HG02623 (cell line): ENCODE data around the gene INVS.
"Not testable (repeated sequence)": the region's sequence is repeated elsewhere in the genome, so short reads cannot be mapped to it uniquely, and the experiment has no call there.

Experiments
- ATAC-seq: cut with Tn5 transposase; IDR thresholded peaks from one replicate; pipeline ENCODE4 v1.9.1; 2021; ENCODE audit warnings: moderate library complexity; ENCODE audit not compliant: unreplicated experiment

INVS gene

GRCh38 chr9:100117316-100117715 is 18.3 kb downstream of the INVS start:
- ATAC-seq, result no peak

GRCh38 chr9:100120286-100120685 is 21.2 kb downstream of the INVS start:
- ATAC-seq, result no peak

- ATAC-seq, result no peak
Measured at GRCh38 chr9:100125236-100125635, 26.2 kb downstream of the INVS start.

- no peak for ATAC-seq
Measured at GRCh38 chr9:100125910-100126309, 26.9 kb downstream of the INVS start.

GRCh38 chr9:100126423-100126822 is 27.4 kb downstream of the INVS start:
- no peak for ATAC-seq

GRCh38 chr9:100129772-100130171 is 30.7 kb downstream of the INVS start:
- no peak for ATAC-seq

GRCh38 chr9:100131216-100131615 is 32.2 kb downstream of the INVS start:
- ATAC-seq, result no peak

- no peak for ATAC-seq
Measured at GRCh38 chr9:100131875-100132430, 32.9 kb downstream of the INVS start.

- ATAC-seq, result no peak
Measured at GRCh38 chr9:100134731-100135130, 35.7 kb downstream of the INVS start.

- not testable (repeated sequence) for ATAC-seq
Measured at GRCh38 chr9:100136799-100137198, 37.8 kb downstream of the INVS start.

- not testable (repeated sequence) for ATAC-seq
Measured at GRCh38 chr9:100140303-100140702, 41.3 kb downstream of the INVS start.

GRCh38 chr9:100141862-100142261 is 42.8 kb downstream of the INVS start:
- not testable (repeated sequence) for ATAC-seq

- not testable (repeated sequence) for ATAC-seq
Measured at GRCh38 chr9:100145167-100145934, 46.3 kb downstream of the INVS start.

GRCh38 chr9:100145976-100146375 is 46.9 kb downstream of the INVS start:
- not testable (repeated sequence) for ATAC-seq

- ATAC-seq, result no peak
Measured at GRCh38 chr9:100150214-100150613, 51.2 kb downstream of the INVS start.

GRCh38 chr9:100160021-100160420 is 61.0 kb downstream of the INVS start:
- ATAC-seq, result peak; percentile 55

GRCh38 chr9:100167176-100167575 is 68.1 kb downstream of the INVS start:
- ATAC-seq, result no peak

- no peak for ATAC-seq
Measured at GRCh38 chr9:100167915-100168654, 69.0 kb downstream of the INVS start.

GRCh38 chr9:100170085-100170484 is 71.0 kb downstream of the INVS start:
- no peak for ATAC-seq

- no peak for ATAC-seq
Measured at GRCh38 chr9:100170556-100170955, 71.5 kb downstream of the INVS start.

GRCh38 chr9:100186356-100186755 is 87.3 kb downstream of the INVS start:
- ATAC-seq, result no peak

- no peak for ATAC-seq
Measured at GRCh38 chr9:100190339-100190738, 91.3 kb downstream of the INVS start.
